IPS DF 4.7 (cell line): Measurements from ENCODE around the gene FMN2.

Source experiments
- DNase-seq: peaks from one replicate; pipeline ENCODE4 v3.0.0-alpha.2; 2013; ENCODE audit warnings: low spot score; ENCODE audit errors: extremely low read depth

The FMN2 gene

GRCh38 chr1:240194120-240194519 is 102.4 kb downstream of the FMN2 start:
- DNase-seq, result no peak

- DNase-seq, result no peak
These were observed 106.7 kb downstream of the FMN2 start for GRCh38 chr1:240198376-240198775.

GRCh38 chr1:240199758-240200645 is 108.3 kb downstream of the FMN2 start:
- no peak for DNase-seq

- no peak for DNase-seq
These were observed 110.2 kb downstream of the FMN2 start for GRCh38 chr1:240201931-240202330.

GRCh38 chr1:240207073-240207709 is 115.5 kb downstream of the FMN2 start:
- no peak for DNase-seq

GRCh38 chr1:240210026-240210425 is 118.3 kb downstream of the FMN2 start:
- DNase-seq, result no peak

GRCh38 chr1:240212556-240212955 is 120.9 kb downstream of the FMN2 start:
- no peak for DNase-seq

GRCh38 chr1:240217403-240217802 is 125.7 kb downstream of the FMN2 start:
- no peak for DNase-seq

- no peak for DNase-seq
These were observed 127.4 kb downstream of the FMN2 start for GRCh38 chr1:240219104-240219503.

- DNase-seq, result no peak
These were observed 134.4 kb downstream of the FMN2 start for GRCh38 chr1:240226102-240226501.

GRCh38 chr1:240230816-240231215 is 139.1 kb downstream of the FMN2 start:
- no peak for DNase-seq

GRCh38 chr1:240232530-240232929 is 140.8 kb downstream of the FMN2 start:
- no peak for DNase-seq

GRCh38 chr1:240234485-240235210 is 143.0 kb downstream of the FMN2 start:
- DNase-seq, result no peak

- no peak for DNase-seq
These were observed 144.0 kb downstream of the FMN2 start for GRCh38 chr1:240235521-240236288.

- no peak for DNase-seq
These were observed 145.6 kb downstream of the FMN2 start for GRCh38 chr1:240237305-240237721.

- DNase-seq, result no peak
These were observed 147.6 kb downstream of the FMN2 start for GRCh38 chr1:240239309-240239708.

GRCh38 chr1:240241278-240241677 is 149.6 kb downstream of the FMN2 start:
- DNase-seq, result no peak

- no peak for DNase-seq
These were observed 151.0 kb downstream of the FMN2 start for GRCh38 chr1:240242601-240243144.

GRCh38 chr1:240244968-240245628 is 153.4 kb downstream of the FMN2 start:
- DNase-seq, result no peak

GRCh38 chr1:240245629-240246020 is 153.9 kb downstream of the FMN2 start:
- DNase-seq, result no peak

GRCh38 chr1:240247899-240248298 is 156.2 kb downstream of the FMN2 start:
- no peak for DNase-seq
